GM12878 (cell line): ENCODE data around the gene KPNA3. TPM values are rescaled to one million over a fixed set of nuclear protein-coding genes. Genes with fewer than 3 reads are reported as not detected.

Experiments used
- ATAC-seq: fragments of 200-7000 bp; cut with Tn5 transposase; 3 replicates; pipeline ENCODE4 v1.9.1; 2020; ENCODE audit warnings: mild to moderate bottlenecking, moderate library complexity
- BruUV-seq: library from RNA; stranded (reverse); fragments of 400-500 nt; replicated peaks from 2 replicates; lab custom pipeline; 2021; lab: Mats Ljungman, UMichigan
- CTCF ChIA-PET: fragments of 300-600 bp; sonication (Branson Sonifier 250); formaldehyde crosslinking; extraction: SDS; loops from one replicate; lab custom pipeline; 2021; ENCODE audit warnings: inconsistent platforms; lab: Yijun Ruan, JAX
- POLR2A ChIA-PET: fragments of 350-600 bp; formaldehyde crosslinking; extraction: SDS; loops from one replicate; lab custom pipeline; 2021; ENCODE audit warnings: inconsistent platforms; lab: Charles Lee
- RAD21 ChIA-PET: fragments of 300-600 bp; sonication (Branson Sonifier 250); formaldehyde crosslinking; loops from one replicate; lab custom pipeline; 2023; ENCODE audit warnings: antibody characterized with exemption; ENCODE audit not compliant: unreplicated experiment; lab: Charles Lee
- SMC1A ChIA-PET: fragments of 300-600 bp; sonication (Branson Sonifier 250); formaldehyde crosslinking; loops from one replicate; lab custom pipeline; 2023; ENCODE audit not compliant: unreplicated experiment, uncharacterized antibody; lab: Charles Lee
- DNase-seq: peaks from one replicate; pipeline ENCODE4 v3.0.0-alpha.2; 2011; ENCODE audit warnings: low read depth, low spot score
- FAIRE-seq: peaks from 3 replicates; lab custom pipeline; 2011; peaks lifted over from hg19 to GRCh38; lab: Jason Lieb, UNC
- H2AFZ ChIP-seq: 2 replicates; pipeline ENCODE4 v1.6.0; 2011; ENCODE audit warnings: low read depth, low read length, control low read depth; ENCODE audit not compliant: control insufficient read depth
- H3K27ac ChIP-seq: 2 replicates; pipeline ENCODE4 v1.5.1; 2011; ENCODE audit warnings: control low read depth; ENCODE audit not compliant: control insufficient read depth, insufficient read depth
- H3K27me3 ChIP-seq, 2 experiments: replicated peaks in 1 of 2; 2 replicates each; pipeline versions ENCODE4 v1.6.0 to v1.6.1; 2011; ENCODE audit warnings: low read length in 1 of 2; ENCODE audit not compliant: control insufficient read depth in 2 of 2, insufficient read depth in 2 of 2
- H3K36me3 ChIP-seq, 2 experiments: 2 replicates each; pipeline ENCODE4 v1.5.1; 2011; ENCODE audit warnings: low read length in 1 of 2; ENCODE audit not compliant: control insufficient read depth in 2 of 2, insufficient read depth in 2 of 2
- H3K4me1 ChIP-seq: 2 replicates; pipeline ENCODE4 v1.6.1; 2011; ENCODE audit warnings: mild to moderate bottlenecking, low read length, moderate library complexity, mixed read lengths; ENCODE audit not compliant: control insufficient read depth, insufficient read depth
- H3K4me2 ChIP-seq: 2 replicates; pipeline ENCODE4 v1.6.0; 2011; ENCODE audit warnings: control low read depth; ENCODE audit not compliant: control insufficient read depth, insufficient read depth
- H3K4me3 ChIP-seq: fragments of 200-600 bp; sonication (generic); 2 replicates; pipeline ENCODE4 v1.5.1; 2016
- H3K79me2 ChIP-seq: 2 replicates; pipeline ENCODE4 v1.6.0; 2011; ENCODE audit warnings: low read length; ENCODE audit not compliant: control insufficient read depth, insufficient read depth
- H3K9ac ChIP-seq: 2 replicates; pipeline ENCODE4 v1.8.0; 2011; ENCODE audit warnings: low read length, control low read depth, mixed read lengths; ENCODE audit not compliant: control insufficient read depth, insufficient read depth
- H3K9me3 ChIP-seq: replicated peaks from 3 replicates; pipeline ENCODE4 v1.5.1; 2011; ENCODE audit warnings: mild to moderate bottlenecking, low read length; ENCODE audit not compliant: control insufficient read depth, insufficient read depth
- H4K20me1 ChIP-seq: 2 replicates; pipeline ENCODE4 v1.6.0; 2011; ENCODE audit not compliant: control insufficient read depth, insufficient read depth
- ATF7 ChIP-seq: fragments of 450-650 bp; IDR thresholded peaks from 2 replicates; pipeline ENCODE4 v1.6.1; 2016; ENCODE audit warnings: low read depth, mild to moderate bottlenecking
- BMI1 ChIP-seq: fragments of 450-650 bp; IDR thresholded peaks from 2 replicates; pipeline ENCODE4 v1.6.1; 2016; ENCODE audit warnings: mild to moderate bottlenecking, moderate library complexity, borderline replicate concordance
- CEBPB ChIP-seq, 2 experiments: fragments of 150-350 bp in 1 of 2; IDR thresholded peaks; 2 replicates each; pipeline ENCODE4 v1.6.1; 2012 to 2014; ENCODE audit warnings: low read depth in 2 of 2, low read length in 2 of 2, borderline replicate concordance in 1 of 2, inconsistent platforms in 1 of 2
- CHD4 ChIP-seq: fragments of 200-600 bp; sonication (generic); IDR thresholded peaks from 2 replicates; pipeline ENCODE4 v1.6.1; 2016; ENCODE audit warnings: mild to moderate bottlenecking
- CREB1 ChIP-seq: IDR thresholded peaks from 2 replicates; pipeline ENCODE4 v1.6.1; 2012; ENCODE audit warnings: low read depth, mild to moderate bottlenecking, inconsistent platforms
- GABPA ChIP-seq: IDR thresholded peaks from 2 replicates; pipeline ENCODE4 v1.6.1; 2014; ENCODE audit warnings: antibody characterized with exemption, low read depth, mild to moderate bottlenecking, inconsistent platforms
- PAX5 ChIP-seq: IDR thresholded peaks from 2 replicates; pipeline ENCODE4 v1.6.1; 2011; ENCODE audit warnings: low read depth, low read length, borderline replicate concordance
- RAD51 ChIP-seq: fragments of 450-650 bp; IDR thresholded peaks from 2 replicates; pipeline ENCODE4 v1.6.1; 2016; ENCODE audit warnings: moderate library complexity, mild to moderate bottlenecking, inconsistent platforms
- SMAD1 ChIP-seq: fragments of 450-650 bp; IDR thresholded peaks from 2 replicates; pipeline ENCODE4 v1.6.1; 2018; ENCODE audit warnings: mild to moderate bottlenecking, low read depth; ENCODE audit not compliant: partially characterized antibody
- SREBF2 ChIP-seq: IDR thresholded peaks from 2 replicates; pipeline ENCODE4 v1.6.1; 2012; ENCODE audit warnings: mild to moderate bottlenecking, low read length
- SUZ12 ChIP-seq: fragments of 200-600 bp; sonication (generic); IDR thresholded peaks from one replicate; pipeline ENCODE4 v1.6.1; 2018; ENCODE audit warnings: antibody characterized with exemption, mild to moderate bottlenecking; ENCODE audit not compliant: unreplicated experiment
- ZBTB40 ChIP-seq: fragments of 450-650 bp; IDR thresholded peaks from 2 replicates; pipeline ENCODE4 v1.6.1; 2016; ENCODE audit warnings: mild to moderate bottlenecking, moderate library complexity, borderline replicate concordance
- ZNF207 ChIP-seq: fragments of 450-650 bp; IDR thresholded peaks from 2 replicates; pipeline ENCODE4 v1.6.1; 2014; ENCODE audit warnings: antibody characterized with exemption, mild to moderate bottlenecking, borderline replicate concordance
- WGBS: methylation state at CpG from one replicate; pipeline ENCODE4 v1.1.6; 2016; ENCODE audit warnings: low lambda C conversion rate; ENCODE audit not compliant: insufficient replicate concordance, insufficient coverage; ENCODE audit errors: missing lambda C conversion rate; 5-methylcytosine and 5-hydroxymethylcytosine counted together
- in situ Hi-C: fragments of 300-500 bp; cut with MboI; formaldehyde crosslinking; loops from 9 replicates; pipeline ENCODE4 v1.14.3; 2018; ENCODE audit warnings: mixed read lengths
- intact Hi-C: fragments of 100-400 bp; cut with micrococcal nuclease; formaldehyde crosslinking; loops from one replicate; pipeline ENCODE4 v1.14.2; 2022; ENCODE audit not compliant: unreplicated experiment
- polyA plus RNA-seq, 11 experiments: library from polyadenylated mRNA; depleted of rRNA in 4 of 11; unstranded in 6 of 11; stranded (reverse) in 5 of 11; fragments of >200 nt; fragmentation: Nextera tagmentation in 4 of 11; fragmentation: Illumina TruSeq in 1 of 11; extraction: Ambion mirVana in 4 of 11; extraction: Trizol in 1 of 11; gene quantifications; 1 replicate in 1 of 11; 2 replicates in 10 of 11; pipeline versions ENCODE4 v1.2.1 to v1.2.3, GENCODE V29; 2011 to 2016; ENCODE audit warnings: inconsistent platforms in 2 of 11, missing spikeins in 2 of 11, low read depth in 1 of 11
- total RNA-seq, 4 experiments: library from RNA; depleted of rRNA in 3 of 4; stranded (reverse); fragments of >200 nt in 3 of 4; fragmentation: Illumina TruSeq in 1 of 4; extraction: Trizol in 1 of 4; gene quantifications; 2 replicates each; pipeline versions ENCODE4 v1.2.1 to v1.2.3, GENCODE V29; 2013 to 2021
- TF ChIP-seq, protein P1 (sequence below): fragments of 450-650 bp; IDR thresholded peaks from 2 replicates; pipeline ENCODE4 v1.6.1; 2017; ENCODE audit warnings: mild to moderate bottlenecking, moderate library complexity
- TF ChIP-seq, protein P2 (sequence below): fragments of 450-650 bp; IDR thresholded peaks from 2 replicates; pipeline ENCODE4 v1.6.1; 2016; ENCODE audit warnings: mild to moderate bottlenecking

KPNA3 gene
- total and polyA plus RNA-seq, 10 of the 15 experiments (the other 5 are each of a cell fraction or from before 2014, with no cell fraction given): 23.3 to 50.5 (median 31.1) TPM

GRCh38 chr13:49841964-49842363, 49.5 kb upstream of the KPNA3 start:
- Histone ChIP-seq H3K27ac (no peak overlapping the region), H3K4me1 (no peaks in the 10 kb centered on the region), H4K20me1 (no peaks in the 10 kb centered on the region), H3K9me3 (no peaks in the 10 kb centered on the region), H3K4me2 (no peak overlapping the region), H3K9ac (no peak overlapping the region), H3K4me3 (no peak overlapping the region), H3K36me3 (no peaks in the 10 kb centered on the region), H3K27me3 (no peaks in the 10 kb centered on the region), H3K79me2 (no peaks in the 10 kb centered on the region), H2AFZ (no peak overlapping the region)
- WGBS: 31% methylated on average over 2 of the region's 2 CpGs
- in situ Hi-C loops (no loop called here), intact Hi-C loops (no loop called here)
- ChIA-PET CTCF (interaction anchor here (1.0 kb wide), 1 partner anchor 49 kb away, joined by 3 read pairs; the partner anchor contains the start of gene KPNA3), RAD21 (no interaction called here), SMC1A (no interaction called here), POLR2A (no interaction called here)
- FAIRE-seq (no peak), DNase-seq (no peak), ATAC-seq (no peak)
- BruUV-seq: no TSS peak
- TF ChIP-seq CHD4: no peak
- TF ChIP-seq ZBTB40: no peak
- TF ChIP-seq ZNF207: no peak
- no peak for TF ChIP-seq PAX5
- TF ChIP-seq, protein P1, sequence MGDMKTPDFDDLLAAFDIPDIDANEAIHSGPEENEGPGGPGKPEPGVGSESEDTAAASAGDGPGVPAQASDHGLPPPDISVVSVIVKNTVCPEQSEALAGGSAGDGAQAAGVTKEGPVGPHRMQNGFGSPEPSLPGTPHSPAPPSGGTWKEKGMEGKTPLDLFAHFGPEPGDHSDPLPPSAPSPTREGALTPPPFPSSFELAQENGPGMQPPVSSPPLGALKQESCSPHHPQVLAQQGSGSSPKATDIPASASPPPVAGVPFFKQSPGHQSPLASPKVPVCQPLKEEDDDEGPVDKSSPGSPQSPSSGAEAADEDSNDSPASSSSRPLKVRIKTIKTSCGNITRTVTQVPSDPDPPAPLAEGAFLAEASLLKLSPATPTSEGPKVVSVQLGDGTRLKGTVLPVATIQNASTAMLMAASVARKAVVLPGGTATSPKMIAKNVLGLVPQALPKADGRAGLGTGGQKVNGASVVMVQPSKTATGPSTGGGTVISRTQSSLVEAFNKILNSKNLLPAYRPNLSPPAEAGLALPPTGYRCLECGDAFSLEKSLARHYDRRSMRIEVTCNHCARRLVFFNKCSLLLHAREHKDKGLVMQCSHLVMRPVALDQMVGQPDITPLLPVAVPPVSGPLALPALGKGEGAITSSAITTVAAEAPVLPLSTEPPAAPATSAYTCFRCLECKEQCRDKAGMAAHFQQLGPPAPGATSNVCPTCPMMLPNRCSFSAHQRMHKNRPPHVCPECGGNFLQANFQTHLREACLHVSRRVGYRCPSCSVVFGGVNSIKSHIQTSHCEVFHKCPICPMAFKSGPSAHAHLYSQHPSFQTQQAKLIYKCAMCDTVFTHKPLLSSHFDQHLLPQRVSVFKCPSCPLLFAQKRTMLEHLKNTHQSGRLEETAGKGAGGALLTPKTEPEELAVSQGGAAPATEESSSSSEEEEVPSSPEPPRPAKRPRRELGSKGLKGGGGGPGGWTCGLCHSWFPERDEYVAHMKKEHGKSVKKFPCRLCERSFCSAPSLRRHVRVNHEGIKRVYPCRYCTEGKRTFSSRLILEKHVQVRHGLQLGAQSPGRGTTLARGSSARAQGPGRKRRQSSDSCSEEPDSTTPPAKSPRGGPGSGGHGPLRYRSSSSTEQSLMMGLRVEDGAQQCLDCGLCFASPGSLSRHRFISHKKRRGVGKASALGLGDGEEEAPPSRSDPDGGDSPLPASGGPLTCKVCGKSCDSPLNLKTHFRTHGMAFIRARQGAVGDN: no peak
- TF ChIP-seq CEBPB (IDR thresholded peaks at IDR 0.05; ENCODE audit: borderline replicate concordance in 1 of 2, low read depth in 2 of 2, low read length in 2 of 2): no peak
- no peak for TF ChIP-seq SREBF2
- TF ChIP-seq GABPA: no peak
- TF ChIP-seq, protein P2, sequence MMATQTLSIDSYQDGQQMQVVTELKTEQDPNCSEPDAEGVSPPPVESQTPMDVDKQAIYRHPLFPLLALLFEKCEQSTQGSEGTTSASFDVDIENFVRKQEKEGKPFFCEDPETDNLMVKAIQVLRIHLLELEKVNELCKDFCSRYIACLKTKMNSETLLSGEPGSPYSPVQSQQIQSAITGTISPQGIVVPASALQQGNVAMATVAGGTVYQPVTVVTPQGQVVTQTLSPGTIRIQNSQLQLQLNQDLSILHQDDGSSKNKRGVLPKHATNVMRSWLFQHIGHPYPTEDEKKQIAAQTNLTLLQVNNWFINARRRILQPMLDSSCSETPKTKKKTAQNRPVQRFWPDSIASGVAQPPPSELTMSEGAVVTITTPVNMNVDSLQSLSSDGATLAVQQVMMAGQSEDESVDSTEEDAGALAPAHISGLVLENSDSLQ: no peak
- no peak for TF ChIP-seq RAD51
- TF ChIP-seq SUZ12: no peak
- TF ChIP-seq SMAD1: no peak
- TF ChIP-seq ATF7: no peak
- no peak for TF ChIP-seq BMI1
- TF ChIP-seq CREB1: no peak
